Testis (tissue), 2 donors: Measurements from ENCODE around the gene PTPRK.

Experiments used
- CTCF ChIP-seq, 3 experiments: fragments of 450-650 bp in 2 of 3; fragments of 200-600 bp in 1 of 3; sonication (generic) in 1 of 3; IDR thresholded peaks; one replicate each; pipeline ENCODE4 v1.5.1; 2016 to 2019; ENCODE audit warnings: antibody characterized with exemption in 3 of 3, mild to moderate bottlenecking in 2 of 3, moderate library complexity in 1 of 3
- POLR2A ChIP-seq: fragments of 450-650 bp; IDR thresholded peaks from one replicate; pipeline ENCODE4 v1.6.1; 2017; ENCODE audit warnings: antibody characterized with exemption, mild to moderate bottlenecking, moderate library complexity

DNA sequence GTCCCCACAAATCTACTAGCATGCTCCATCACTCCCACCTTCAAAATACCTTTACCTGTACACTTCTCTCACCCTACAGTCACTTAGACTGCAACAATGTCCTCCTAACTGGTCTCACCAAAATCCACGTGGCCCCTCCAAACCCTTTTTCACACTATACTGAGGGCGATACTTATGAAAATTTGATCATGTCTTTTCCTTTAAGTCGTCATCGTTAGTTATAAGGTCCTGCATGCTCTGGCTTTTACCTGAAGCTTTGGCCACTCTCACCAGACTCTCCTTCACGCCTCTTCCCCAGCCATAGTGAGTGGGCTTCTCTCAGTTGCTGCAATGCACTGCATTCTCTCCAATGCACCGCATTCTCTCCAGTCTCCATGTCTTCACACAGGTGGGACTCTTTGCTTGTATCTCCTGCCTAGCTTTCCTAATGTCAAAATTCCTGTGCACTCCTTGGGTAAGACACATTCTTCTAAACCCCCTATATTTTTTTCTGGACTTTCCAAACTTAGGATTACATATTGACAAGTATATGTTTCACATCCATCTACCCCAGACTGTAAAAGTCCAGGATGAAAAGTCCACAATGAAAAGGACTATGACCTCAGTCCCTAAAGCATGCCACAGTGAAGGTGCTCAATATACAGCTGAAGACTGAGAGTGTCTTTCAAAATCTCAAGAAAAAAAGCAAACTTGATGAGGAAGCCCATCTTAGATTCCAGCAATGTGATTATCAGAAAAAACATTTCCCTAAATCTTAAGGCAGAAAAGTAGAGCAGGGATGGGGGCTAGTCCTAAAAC lies 24.7 kb downstream of the PTPRK start:
- TF ChIP-seq POLR2A: no peak
- no peak for TF ChIP-seq CTCF (IDR thresholded peaks at IDR 0.05)
